HepG2 (cell line): ENCODE data around the gene RPS6KL1. TPM values are rescaled to one million over a fixed set of nuclear protein-coding genes. Genes with fewer than 3 reads are reported as not detected.

Source experiments
- FOXO4 ChIP-seq: sonication (generic); formaldehyde crosslinking; conservative IDR thresholded peaks from 2 replicates; pipeline ENCODE4 v1.8.1; 2023; ENCODE audit warnings: missing genetic modification reagents
- HNF4A ChIP-seq: sonication (generic); formaldehyde crosslinking; IDR thresholded peaks from 2 replicates; pipeline ENCODE4 v1.4.0; 2020; ENCODE audit warnings: missing genetic modification reagents
- MTA1 ChIP-seq: sonication (generic); formaldehyde crosslinking; IDR thresholded peaks from 2 replicates; pipeline ENCODE4 v1.4.0; 2020; ENCODE audit warnings: missing genetic modification reagents, mild to moderate bottlenecking, borderline replicate concordance
- NCOA5 ChIP-seq: sonication (generic); formaldehyde crosslinking; IDR thresholded peaks from 2 replicates; pipeline ENCODE4 v1.4.0; 2020; ENCODE audit warnings: missing genetic modification reagents
- NR2C2 ChIP-seq: sonication (generic); formaldehyde crosslinking; IDR thresholded peaks from 2 replicates; pipeline ENCODE4 v1.4.0; 2020; ENCODE audit warnings: missing genetic modification reagents, mild to moderate bottlenecking, moderate library complexity, borderline replicate concordance
- PHF21A ChIP-seq: sonication (generic); formaldehyde crosslinking; IDR thresholded peaks from 2 replicates; pipeline ENCODE4 v1.5.0; 2020; ENCODE audit warnings: mild to moderate bottlenecking, missing genetic modification reagents
- RARA ChIP-seq: IDR thresholded peaks from 2 replicates; pipeline ENCODE4 v1.6.1; 2016; ENCODE audit warnings: missing genetic modification reagents, missing compliant biosample characterization
- RXRA ChIP-seq: sonication (generic); formaldehyde crosslinking; IDR thresholded peaks from 2 replicates; pipeline ENCODE4 v1.5.1; 2020; ENCODE audit warnings: missing genetic modification reagents
- SOX13 ChIP-seq, 3 experiments: fragments of 450-650 bp in 1 of 3; sonication (generic) in 1 of 3; formaldehyde crosslinking in 1 of 3; IDR thresholded peaks in 2 of 3; conservative IDR thresholded peaks in 1 of 3; 2 replicates each; pipeline versions ENCODE4 v1.5.0 to v1.6.1; 2016 to 2020; ENCODE audit warnings: antibody characterized with exemption in 1 of 3, mild to moderate bottlenecking in 1 of 3, missing compliant biosample characterization in 1 of 3, missing genetic modification reagents in 1 of 3, moderate library complexity in 1 of 3
- TBX3 ChIP-seq: fragments of 450-650 bp; IDR thresholded peaks from 2 replicates; pipeline ENCODE4 v1.6.1; 2017; ENCODE audit warnings: antibody characterized with exemption, mild to moderate bottlenecking, inconsistent platforms, borderline replicate concordance
- ZBTB10 ChIP-seq: sonication (generic); formaldehyde crosslinking; IDR thresholded peaks from 2 replicates; pipeline ENCODE4 v1.4.0; 2020; ENCODE audit warnings: missing genetic modification reagents, borderline replicate concordance
- ZNF333 ChIP-seq: sonication (generic); formaldehyde crosslinking; IDR thresholded peaks from 2 replicates; pipeline ENCODE4 v1.4.0; 2020; ENCODE audit warnings: mild to moderate bottlenecking, missing genetic modification reagents, borderline replicate concordance
- ZNF543 ChIP-seq: sonication (generic); formaldehyde crosslinking; IDR thresholded peaks from 2 replicates; pipeline ENCODE4 v1.4.0; 2020; ENCODE audit warnings: mild to moderate bottlenecking, missing genetic modification reagents
- ZNF788 ChIP-seq: sonication (generic); formaldehyde crosslinking; IDR thresholded peaks from 2 replicates; pipeline ENCODE4 v1.5.0; 2020; ENCODE audit warnings: mild to moderate bottlenecking, missing genetic modification reagents, borderline replicate concordance
- polyA plus RNA-seq, 8 experiments: library from polyadenylated mRNA; depleted of rRNA in 3 of 8; stranded (reverse) in 7 of 8; unstranded in 1 of 8; fragments of >200 nt; fragmentation: Illumina TruSeq in 4 of 8; extraction: Trizol in 4 of 8; gene quantifications; 2 replicates each; pipeline versions ENCODE4 v1.2.1 to v1.2.3, GENCODE V29; 2011 to 2016; ENCODE audit warnings: low read depth in 4 of 8, missing spikeins in 1 of 8, mixed read lengths in 1 of 8; ENCODE audit not compliant: insufficient read depth in 1 of 8
- total RNA-seq, 5 experiments: library from RNA; depleted of rRNA; stranded (reverse); fragments of >200 nt; fragmentation: Illumina TruSeq; extraction: Trizol; gene quantifications; 2 replicates each; pipeline ENCODE4 v1.2.3, GENCODE V29; 2016; ENCODE audit warnings: low read depth in 1 of 5
- TF ChIP-seq, protein P1 (sequence below): IDR thresholded peaks from 2 replicates; pipeline ENCODE4 v1.6.1; 2012; ENCODE audit warnings: low read length, improper control_type of control experiment
- TF ChIP-seq, protein P2 (sequence below): IDR thresholded peaks from 2 replicates; pipeline ENCODE4 v1.6.1; 2016

Gene RPS6KL1
- total and polyA plus RNA-seq, 2 of the 13 experiments (the other 11 are each of a cell fraction or from before 2014, with no cell fraction given) = 6.5 to 11.5 TPM

DNA sequence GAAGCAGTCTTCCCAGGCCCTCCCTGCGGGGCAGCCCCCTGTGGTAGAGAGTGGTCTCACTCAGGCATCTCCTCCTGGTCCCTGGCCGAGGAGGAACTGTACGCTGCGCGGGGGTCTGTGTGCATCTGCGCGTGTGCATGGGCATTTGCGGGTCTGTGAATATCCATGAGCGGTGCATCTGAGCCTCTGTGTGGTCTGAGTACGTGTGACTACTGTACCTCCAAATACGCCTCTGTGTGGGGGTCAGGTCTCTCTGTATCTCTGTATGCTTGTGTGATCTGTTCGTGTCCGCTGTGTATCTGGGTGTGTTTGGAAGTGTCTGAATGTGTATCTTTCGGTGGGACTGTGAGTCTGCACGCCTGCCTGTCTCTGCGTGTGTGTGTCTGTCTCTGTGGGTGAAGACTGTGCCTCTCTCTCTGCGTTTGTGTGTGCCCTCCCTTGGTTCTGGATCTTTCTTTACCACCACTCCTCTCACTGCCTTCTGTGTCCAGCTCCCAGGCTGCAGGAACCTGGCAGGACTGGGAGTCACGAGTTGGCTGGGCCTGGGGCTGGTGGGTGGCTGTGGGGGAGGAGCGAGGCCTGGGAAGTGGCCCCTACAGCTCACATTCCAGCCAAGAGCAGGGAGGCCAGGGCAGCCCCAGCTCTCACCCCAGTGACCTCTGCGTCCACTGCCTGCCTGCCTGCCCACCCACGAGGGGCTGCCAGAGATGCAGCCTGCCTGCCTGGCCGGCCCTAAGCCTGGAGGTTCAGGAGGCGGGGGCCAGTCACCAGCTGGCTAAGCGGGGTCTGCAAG is 33.4 kb upstream of the RPS6KL1 start (continued):
- TF ChIP-seq, protein P1, sequence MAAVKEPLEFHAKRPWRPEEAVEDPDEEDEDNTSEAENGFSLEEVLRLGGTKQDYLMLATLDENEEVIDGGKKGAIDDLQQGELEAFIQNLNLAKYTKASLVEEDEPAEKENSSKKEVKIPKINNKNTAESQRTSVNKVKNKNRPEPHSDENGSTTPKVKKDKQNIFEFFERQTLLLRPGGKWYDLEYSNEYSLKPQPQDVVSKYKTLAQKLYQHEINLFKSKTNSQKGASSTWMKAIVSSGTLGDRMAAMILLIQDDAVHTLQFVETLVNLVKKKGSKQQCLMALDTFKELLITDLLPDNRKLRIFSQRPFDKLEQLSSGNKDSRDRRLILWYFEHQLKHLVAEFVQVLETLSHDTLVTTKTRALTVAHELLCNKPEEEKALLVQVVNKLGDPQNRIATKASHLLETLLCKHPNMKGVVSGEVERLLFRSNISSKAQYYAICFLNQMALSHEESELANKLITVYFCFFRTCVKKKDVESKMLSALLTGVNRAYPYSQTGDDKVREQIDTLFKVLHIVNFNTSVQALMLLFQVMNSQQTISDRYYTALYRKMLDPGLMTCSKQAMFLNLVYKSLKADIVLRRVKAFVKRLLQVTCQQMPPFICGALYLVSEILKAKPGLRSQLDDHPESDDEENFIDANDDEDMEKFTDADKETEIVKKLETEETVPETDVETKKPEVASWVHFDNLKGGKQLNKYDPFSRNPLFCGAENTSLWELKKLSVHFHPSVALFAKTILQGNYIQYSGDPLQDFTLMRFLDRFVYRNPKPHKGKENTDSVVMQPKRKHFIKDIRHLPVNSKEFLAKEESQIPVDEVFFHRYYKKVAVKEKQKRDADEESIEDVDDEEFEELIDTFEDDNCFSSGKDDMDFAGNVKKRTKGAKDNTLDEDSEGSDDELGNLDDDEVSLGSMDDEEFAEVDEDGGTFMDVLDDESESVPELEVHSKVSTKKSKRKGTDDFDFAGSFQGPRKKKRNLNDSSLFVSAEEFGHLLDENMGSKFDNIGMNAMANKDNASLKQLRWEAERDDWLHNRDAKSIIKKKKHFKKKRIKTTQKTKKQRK = no peak
- TF ChIP-seq FOXO4 (CRISPR knock-in tag) (0 out of 2 replicates have a peak, but pooled peaks have one; percentile 54), RARA (peak; percentile 68; the same call in 1 of the 2 replicates), ZBTB10 (0 out of 2 replicates have a peak, but pooled peaks have one; percentile 52), ZNF788 (peak; percentile 85; the same call in 1 of the 2 replicates), MTA1 (CRISPR knock-in tag) (peak; percentile 76; the same call in 1 of the 2 replicates), ZNF333 (CRISPR knock-in tag) (0 out of 2 replicates have a peak, but pooled peaks have one; percentile 48), RXRA (CRISPR knock-in tag) (peak; percentile 86), NCOA5 (CRISPR knock-in tag) (no peak), NR2C2 (CRISPR knock-in tag) (peak; percentile 26; the same call in 1 of the 2 replicates), ZNF543 (CRISPR knock-in tag) (peak; percentile 58; the same call in 1 of the 2 replicates), PHF21A (CRISPR knock-in tag) (peak; percentile 39; the same call in 1 of the 2 replicates), SOX13 (IDR thresholded peaks at IDR 0.05) (no peak), SOX13 (CRISPR knock-in tag; conservative IDR thresholded peaks at IDR 0.05 in 1 of 2, IDR thresholded peaks at IDR 0.05 in 1 of 2) (peak in 1 of 2 experiments; percentile 48; a peak in 2 of 4 replicates), HNF4A (CRISPR knock-in tag) (peak; percentile 49; the same call in 1 of the 2 replicates), TBX3 (no peak)
- TF ChIP-seq, protein P2, sequence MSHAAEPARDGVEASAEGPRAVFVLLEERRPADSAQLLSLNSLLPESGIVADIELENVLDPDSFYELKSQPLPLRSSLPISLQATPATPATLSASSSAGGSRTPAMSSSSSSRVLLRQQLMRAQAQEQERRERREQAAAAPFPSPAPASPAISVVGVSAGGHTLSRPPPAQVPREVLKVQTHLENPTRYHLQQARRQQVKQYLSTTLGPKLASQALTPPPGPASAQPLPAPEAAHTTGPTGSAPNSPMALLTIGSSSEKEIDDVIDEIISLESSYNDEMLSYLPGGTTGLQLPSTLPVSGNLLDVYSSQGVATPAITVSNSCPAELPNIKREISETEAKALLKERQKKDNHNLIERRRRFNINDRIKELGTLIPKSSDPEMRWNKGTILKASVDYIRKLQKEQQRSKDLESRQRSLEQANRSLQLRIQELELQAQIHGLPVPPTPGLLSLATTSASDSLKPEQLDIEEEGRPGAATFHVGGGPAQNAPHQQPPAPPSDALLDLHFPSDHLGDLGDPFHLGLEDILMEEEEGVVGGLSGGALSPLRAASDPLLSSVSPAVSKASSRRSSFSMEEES = peak; percentile 94
